T-helper 17 cell (primary cell): ENCODE measurements around the gene USP17L12. TPM values are rescaled to one million over a fixed set of nuclear protein-coding genes. Genes with fewer than 3 reads are reported as not detected.
"Not testable (repeated sequence)": the region's sequence is repeated elsewhere in the genome, so short reads cannot be mapped to it uniquely, and the experiment has no call there.

Experiments used
- ATAC-seq: fragments of 150-1000 bp; cut with Tn5 transposase; 2 replicates; pipeline ENCODE4 v1.10.0; 2021; ENCODE audit warnings: mild to moderate bottlenecking, moderate library complexity
- DNase-seq, 3 donors: peaks; one replicate each; pipeline versions ENCODE4 v3.0.0 to v3.0.0-alpha.2; 2020 to 2021
- H3K9me3 ChIP-seq: one replicate; pipeline ENCODE4 v1.7.0; 2013; ENCODE audit warnings: low read length, mild to moderate bottlenecking; ENCODE audit not compliant: control insufficient read depth, poor library complexity, severe bottlenecking
- H3K27ac Mint-ChIP-seq: one replicate; pipeline ENCODE4 v1.8.0; 2022; ENCODE audit warnings: mild to moderate bottlenecking, moderate library complexity, mixed read lengths
- H3K27me3 Mint-ChIP-seq: one replicate; pipeline ENCODE4 v1.8.0; 2022; ENCODE audit warnings: mixed read lengths
- H3K36me3 Mint-ChIP-seq: one replicate; pipeline ENCODE4 v1.8.0; 2022; ENCODE audit warnings: low read depth, mixed read lengths
- H3K4me1 Mint-ChIP-seq: one replicate; pipeline ENCODE4 v1.8.0; 2022; ENCODE audit warnings: mild to moderate bottlenecking, mixed read lengths
- H3K4me3 Mint-ChIP-seq: one replicate; pipeline ENCODE4 v1.8.0; 2022; ENCODE audit warnings: mild to moderate bottlenecking, moderate library complexity, mixed read lengths
- total RNA-seq, 4 donors: library from RNA in 2 of 4; stranded (reverse) in 2 of 4; gene quantifications; one replicate each; pipeline ENCODE4 v1.2.3 and lab custom pipeline; 2022 to 2026

USP17L12 gene, protein sequence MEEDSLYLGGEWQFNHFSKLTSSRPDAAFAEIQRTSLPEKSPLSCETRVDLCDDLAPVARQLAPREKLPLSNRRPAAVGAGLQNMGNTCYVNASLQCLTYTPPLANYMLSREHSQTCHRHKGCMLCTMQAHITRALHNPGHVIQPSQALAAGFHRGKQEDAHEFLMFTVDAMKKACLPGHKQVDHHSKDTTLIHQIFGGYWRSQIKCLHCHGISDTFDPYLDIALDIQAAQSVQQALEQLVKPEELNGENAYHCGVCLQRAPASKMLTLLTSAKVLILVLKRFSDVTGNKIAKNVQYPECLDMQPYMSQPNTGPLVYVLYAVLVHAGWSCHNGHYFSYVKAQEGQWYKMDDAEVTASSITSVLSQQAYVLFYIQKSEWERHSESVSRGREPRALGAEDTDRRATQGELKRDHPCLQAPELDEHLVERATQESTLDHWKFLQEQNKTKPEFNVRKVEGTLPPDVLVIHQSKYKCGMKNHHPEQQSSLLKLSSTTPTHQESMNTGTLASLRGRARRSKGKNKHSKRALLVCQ
- not detected for total RNA-seq
- total RNA-seq (lab: John Stamatoyannopoulos, UW) = 0 reads per million in 2 donors

DNA sequence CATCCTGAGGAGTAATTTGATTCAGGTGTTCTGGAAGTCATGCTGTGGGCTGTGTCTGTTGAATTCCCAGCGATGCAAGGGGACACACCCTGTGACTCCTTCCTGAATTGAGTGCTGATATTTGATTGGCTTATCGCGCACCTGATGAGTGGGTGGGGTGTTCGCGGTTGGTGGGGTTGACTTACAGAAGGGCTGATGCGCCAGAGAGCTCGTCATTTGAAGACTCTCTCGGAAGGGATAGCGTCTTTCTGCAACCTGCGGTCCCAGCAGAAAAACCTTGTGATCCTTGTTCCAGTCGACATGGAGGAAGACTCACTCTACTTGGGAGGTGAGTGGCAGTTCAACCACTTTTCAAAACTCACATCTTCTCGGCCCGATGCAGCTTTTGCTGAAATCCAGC is at the start of gene USP17L12:
USP17L12 (plus strand) TSS at position 301 of the 400 bp plus-strand sequence; CDS start at position 301, 0 bp downstream.
- not testable (repeated sequence) for ATAC-seq, DNase-seq, H3K9me3 ChIP-seq, H3K36me3 Mint-ChIP-seq, H3K4me1 Mint-ChIP-seq, H3K27ac Mint-ChIP-seq, H3K27me3 Mint-ChIP-seq, H3K4me3 Mint-ChIP-seq

DNA sequence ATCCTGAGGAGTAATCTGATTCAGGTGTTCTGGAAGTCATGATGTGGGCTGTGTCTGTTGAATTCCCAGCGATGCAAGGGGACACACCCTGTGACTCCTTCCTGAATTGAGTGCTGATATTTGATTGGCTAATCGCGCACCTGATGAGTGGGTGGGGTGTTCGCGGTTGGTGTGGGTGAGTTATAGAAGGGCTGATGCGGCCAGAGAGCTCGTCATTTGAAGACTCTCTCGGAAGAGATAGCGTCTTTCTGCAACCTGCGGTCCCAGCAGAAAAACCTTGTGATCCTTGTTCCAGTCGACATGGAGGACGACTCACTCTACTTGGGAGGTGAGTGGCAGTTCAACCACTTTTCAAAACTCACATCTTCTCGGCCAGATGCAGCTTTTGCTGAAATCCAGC is 9.6 kb upstream of the USP17L12 start, which contains the start of gene USP17L10:
USP17L10 (plus strand) TSS at position 301 of the 400 bp plus-strand sequence; CDS start at position 301, 0 bp downstream.
- H3K27ac Mint-ChIP-seq, H3K9me3 ChIP-seq, DNase-seq, H3K4me3 Mint-ChIP-seq, ATAC-seq, H3K4me1 Mint-ChIP-seq, H3K27me3 Mint-ChIP-seq, H3K36me3 Mint-ChIP-seq: not testable (repeated sequence)

DNA sequence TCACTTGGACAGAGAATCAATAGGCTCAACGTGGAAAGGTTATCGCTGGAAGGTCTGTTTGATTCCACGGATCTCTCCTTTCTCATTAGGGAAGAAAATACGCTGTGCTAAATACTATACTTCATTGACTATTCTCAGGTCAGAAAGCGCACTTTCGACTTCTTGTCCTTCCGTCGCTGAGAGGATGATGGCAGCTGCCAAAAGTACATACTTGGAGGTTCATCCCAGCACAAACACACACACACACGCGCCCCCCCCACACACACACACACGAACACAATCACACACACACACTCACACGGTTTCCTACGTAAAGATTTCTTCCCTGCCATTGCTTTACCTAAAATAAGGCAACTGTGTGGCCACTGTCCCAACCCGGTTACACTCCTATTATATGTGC is 5.3 kb upstream of the USP17L12 start:
- ATAC-seq, H3K27ac Mint-ChIP-seq, H3K27me3 Mint-ChIP-seq, H3K4me3 Mint-ChIP-seq, H3K4me1 Mint-ChIP-seq, H3K36me3 Mint-ChIP-seq, H3K9me3 ChIP-seq: not testable (repeated sequence)
- DNase-seq = peak in 1 of 3 donors; percentile 3

DNA sequence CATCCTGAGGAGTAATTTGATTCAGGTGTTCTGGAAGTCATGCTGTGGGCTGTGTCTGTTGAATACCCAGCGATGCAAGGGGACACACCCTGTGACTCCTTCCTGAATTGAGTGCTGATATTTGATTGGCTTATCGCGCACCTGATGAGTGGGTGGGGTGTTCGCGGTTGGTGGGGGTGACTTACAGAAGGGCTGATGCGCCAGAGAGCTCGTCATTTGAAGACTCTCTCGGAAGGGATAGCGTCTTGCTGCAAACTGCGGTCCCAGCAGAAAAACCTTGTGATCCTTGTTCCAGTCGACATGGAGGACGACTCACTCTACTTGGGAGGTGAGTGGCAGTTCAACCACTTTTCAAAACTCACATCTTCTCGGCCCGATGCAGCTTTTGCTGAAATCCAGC is 4.8 kb upstream of the USP17L12 start, which contains the start of gene USP17L11:
USP17L11 (plus strand) TSS at position 301 of the 400 bp plus-strand sequence; CDS start at position 301, 0 bp downstream.
- not testable (repeated sequence) for H3K9me3 ChIP-seq, DNase-seq, H3K36me3 Mint-ChIP-seq, H3K27me3 Mint-ChIP-seq, H3K4me3 Mint-ChIP-seq, ATAC-seq, H3K4me1 Mint-ChIP-seq, H3K27ac Mint-ChIP-seq

DNA sequence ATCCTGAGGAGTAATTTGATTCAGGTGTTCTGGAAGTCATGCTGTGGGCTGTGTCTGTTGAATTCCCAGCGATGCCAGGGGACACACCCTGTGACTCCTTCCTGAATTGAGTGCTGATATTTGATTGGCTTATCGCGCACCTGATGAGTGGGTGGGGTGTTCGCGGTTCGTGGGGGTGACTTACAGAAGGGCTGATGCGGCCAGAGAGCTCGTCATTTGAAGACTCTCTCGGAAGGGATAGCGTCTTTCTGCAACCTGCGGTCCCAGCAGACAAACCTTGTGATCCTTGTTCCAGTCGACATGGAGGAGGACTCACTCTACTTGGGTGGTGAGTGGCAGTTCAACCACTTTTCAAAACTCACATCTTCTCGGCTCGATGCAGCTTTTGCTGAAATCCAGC is 4.6 kb downstream of the USP17L12 start, which contains the start of gene USP17L13:
USP17L13 (plus strand) TSS at position 301 of the 400 bp plus-strand sequence; CDS start at position 301, 0 bp downstream.
- not testable (repeated sequence) for H3K36me3 Mint-ChIP-seq, H3K27ac Mint-ChIP-seq, H3K27me3 Mint-ChIP-seq, DNase-seq, H3K4me3 Mint-ChIP-seq, H3K9me3 ChIP-seq, ATAC-seq, H3K4me1 Mint-ChIP-seq

DNA sequence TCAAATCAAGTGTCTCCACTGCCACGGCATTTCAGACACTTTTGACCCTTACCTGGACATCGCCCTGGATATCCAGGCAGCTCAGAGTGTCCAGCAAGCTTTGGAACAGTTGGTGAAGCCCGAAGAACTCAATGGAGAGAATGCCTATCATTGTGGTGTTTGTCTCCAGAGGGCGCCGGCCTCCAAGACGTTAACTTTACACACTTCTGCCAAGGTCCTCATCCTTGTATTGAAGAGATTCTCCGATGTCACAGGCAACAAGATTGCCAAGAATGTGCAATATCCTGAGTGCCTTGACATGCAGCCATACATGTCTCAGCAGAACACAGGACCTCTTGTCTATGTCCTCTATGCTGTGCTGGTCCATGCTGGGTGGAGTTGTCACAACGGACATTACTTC is 10.3 kb downstream of the USP17L12 start:
- not testable (repeated sequence) for ATAC-seq, H3K27ac Mint-ChIP-seq, H3K36me3 Mint-ChIP-seq, H3K27me3 Mint-ChIP-seq, H3K9me3 ChIP-seq, H3K4me1 Mint-ChIP-seq, H3K4me3 Mint-ChIP-seq
- peak in 1 of 3 donors; percentile 2 for DNase-seq

DNA sequence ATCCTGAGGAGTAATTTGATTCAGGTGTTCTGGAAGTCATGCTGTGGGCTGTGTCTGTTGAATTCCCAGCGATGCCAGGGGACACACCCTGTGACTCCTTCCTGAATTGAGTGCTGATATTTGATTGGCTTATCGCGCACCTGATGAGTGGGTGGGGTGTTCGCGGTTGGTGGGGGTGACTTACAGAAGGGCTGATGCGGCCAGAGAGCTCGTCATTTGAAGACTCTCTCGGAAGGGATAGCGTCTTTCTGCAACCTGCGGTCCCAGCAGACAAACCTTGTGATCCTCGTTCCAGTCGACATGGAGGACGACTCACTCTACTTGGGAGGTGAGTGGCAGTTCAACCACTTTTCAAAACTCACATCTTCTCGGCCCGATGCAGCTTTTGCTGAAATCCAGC is 14.1 kb downstream of the USP17L12 start, which contains the start of gene USP17L15:
USP17L15 (plus strand) TSS at position 301 of the 400 bp plus-strand sequence; CDS start at position 301, 0 bp downstream.
- not testable (repeated sequence) for H3K27me3 Mint-ChIP-seq, DNase-seq, H3K27ac Mint-ChIP-seq, H3K4me1 Mint-ChIP-seq, H3K9me3 ChIP-seq, ATAC-seq, H3K36me3 Mint-ChIP-seq, H3K4me3 Mint-ChIP-seq

DNA sequence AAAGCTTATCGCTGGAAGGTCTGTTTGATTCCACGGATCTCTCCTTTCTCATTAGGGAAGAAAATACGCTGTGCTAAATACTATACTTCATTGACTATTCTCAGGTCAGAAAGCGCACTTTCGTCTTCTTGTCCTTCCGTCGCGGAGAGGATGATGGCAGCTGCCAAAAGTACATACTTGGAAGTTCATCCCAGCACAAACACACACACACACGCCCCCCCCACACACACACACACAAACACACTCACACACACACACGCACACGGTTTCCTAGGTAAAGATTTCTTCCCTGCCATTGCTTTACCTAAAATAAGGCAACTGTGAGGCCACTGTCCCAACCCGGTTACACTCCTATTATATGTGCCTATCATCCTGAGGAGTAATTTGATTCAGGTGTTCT is 18.5 kb downstream of the USP17L12 start:
- not testable (repeated sequence) for H3K27ac Mint-ChIP-seq, H3K9me3 ChIP-seq, H3K36me3 Mint-ChIP-seq, ATAC-seq, DNase-seq, H3K27me3 Mint-ChIP-seq, H3K4me1 Mint-ChIP-seq, H3K4me3 Mint-ChIP-seq

DNA sequence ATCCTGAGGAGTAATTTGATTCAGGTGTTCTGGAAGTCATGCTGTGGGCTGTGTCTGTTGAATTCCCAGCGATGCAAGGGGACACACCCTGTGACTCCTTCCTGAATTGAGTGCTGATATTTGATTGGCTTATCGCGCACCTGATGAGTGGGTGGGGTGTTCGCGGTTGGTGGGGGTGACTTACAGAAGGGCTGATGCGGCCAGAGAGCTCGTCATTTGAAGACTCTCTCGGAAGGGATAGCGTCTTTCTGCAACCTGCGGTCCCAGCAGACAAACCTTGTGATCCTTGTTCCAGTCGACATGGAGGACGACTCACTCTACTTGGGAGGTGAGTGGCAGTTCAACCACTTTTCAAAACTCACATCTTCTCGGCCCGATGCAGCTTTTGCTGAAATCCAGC is 23.6 kb downstream of the USP17L12 start, which contains the start of gene USP17L17:
USP17L17 (plus strand) TSS at position 301 of the 400 bp plus-strand sequence; CDS start at position 301, 0 bp downstream.
- not testable (repeated sequence) for H3K27ac Mint-ChIP-seq, DNase-seq, H3K4me1 Mint-ChIP-seq, H3K9me3 ChIP-seq, H3K36me3 Mint-ChIP-seq, H3K4me3 Mint-ChIP-seq, ATAC-seq, H3K27me3 Mint-ChIP-seq

DNA sequence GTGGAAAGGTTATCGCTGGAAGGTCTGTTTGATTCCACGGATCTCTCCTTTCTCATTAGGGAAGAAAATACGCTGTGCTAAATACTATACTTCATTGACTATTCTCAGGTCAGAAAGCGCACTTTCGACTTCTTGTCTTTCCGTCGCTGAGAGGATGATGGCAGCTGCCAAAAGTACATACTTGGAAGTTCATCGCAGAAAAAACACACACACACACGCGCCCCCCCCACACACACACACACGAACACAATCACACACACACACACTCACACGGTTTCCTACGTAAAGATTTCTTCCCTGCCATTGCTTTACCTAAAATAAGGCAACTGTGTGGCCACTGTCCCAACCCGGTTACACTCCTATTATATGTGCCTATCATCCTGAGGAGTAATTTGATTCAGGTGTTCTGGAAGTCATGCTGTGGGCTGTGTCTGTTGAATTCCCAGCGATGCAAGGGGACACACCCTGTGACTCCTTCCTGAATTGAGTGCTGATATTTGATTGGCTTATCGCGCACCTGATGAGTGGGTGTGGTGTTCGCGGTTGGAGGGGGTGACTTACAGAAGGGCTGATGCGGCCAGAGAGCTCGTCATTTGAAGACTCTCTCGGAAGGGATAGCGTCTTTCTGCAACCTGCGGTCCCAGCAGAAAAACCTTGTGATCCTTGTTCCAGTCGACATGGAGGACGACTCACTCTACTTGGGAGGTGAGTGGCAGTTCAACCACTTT is 28.2 kb downstream of the USP17L12 start, which contains the start of gene USP17L18:
USP17L18 (plus strand) TSS at position 678 of the 728 bp plus-strand sequence; CDS start at position 678, 0 bp downstream.
- not testable (repeated sequence) for ATAC-seq, H3K4me1 Mint-ChIP-seq, H3K4me3 Mint-ChIP-seq, H3K9me3 ChIP-seq, H3K27ac Mint-ChIP-seq, H3K36me3 Mint-ChIP-seq, H3K27me3 Mint-ChIP-seq
- peak in 1 of 3 donors; percentile 3 for DNase-seq

DNA sequence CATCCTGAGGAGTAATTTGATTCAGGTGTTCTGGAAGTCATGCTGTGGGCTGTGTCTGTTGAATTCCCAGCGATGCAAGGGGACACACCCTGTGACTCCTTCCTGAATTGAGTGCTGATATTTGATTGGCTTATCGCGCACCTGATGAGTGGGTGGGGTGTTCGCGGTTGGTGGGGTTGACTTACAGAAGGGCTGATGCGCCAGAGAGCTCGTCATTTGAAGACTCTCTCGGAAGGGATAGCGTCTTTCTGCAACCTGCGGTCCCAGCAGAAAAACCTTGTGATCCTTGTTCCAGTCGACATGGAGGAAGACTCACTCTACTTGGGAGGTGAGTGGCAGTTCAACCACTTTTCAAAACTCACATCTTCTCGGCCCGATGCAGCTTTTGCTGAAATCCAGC is 33.1 kb downstream of the USP17L12 start, which contains the start of gene USP17L19:
USP17L19 (plus strand) TSS at position 301 of the 400 bp plus-strand sequence; CDS start at position 301, 0 bp downstream.
- ATAC-seq, H3K27ac Mint-ChIP-seq, H3K36me3 Mint-ChIP-seq, H3K27me3 Mint-ChIP-seq, H3K9me3 ChIP-seq, H3K4me3 Mint-ChIP-seq, H3K4me1 Mint-ChIP-seq, DNase-seq: not testable (repeated sequence)

DNA sequence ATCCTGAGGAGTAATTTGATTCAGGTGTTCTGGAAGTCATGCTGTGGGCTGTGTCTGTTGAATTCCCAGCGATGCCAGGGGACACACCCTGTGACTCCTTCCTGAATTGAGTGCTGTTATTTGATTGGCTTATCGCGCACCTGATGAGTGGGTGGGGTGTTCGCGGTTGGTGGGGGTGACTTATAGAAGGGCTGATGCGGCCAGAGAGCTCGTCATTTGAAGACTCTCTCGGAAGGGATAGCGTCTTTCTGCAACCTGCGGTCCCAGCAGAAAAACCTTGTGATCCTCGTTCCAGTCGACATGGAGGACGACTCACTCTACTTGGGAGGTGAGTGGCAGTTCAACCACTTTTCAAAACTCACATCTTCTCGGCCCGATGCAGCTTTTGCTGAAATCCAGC is 37.9 kb downstream of the USP17L12 start, which contains the start of gene USP17L20:
USP17L20 (plus strand) TSS at position 301 of the 400 bp plus-strand sequence; CDS start at position 301, 0 bp downstream.
- H3K4me3 Mint-ChIP-seq, H3K27ac Mint-ChIP-seq, H3K36me3 Mint-ChIP-seq, H3K27me3 Mint-ChIP-seq, ATAC-seq, DNase-seq, H3K4me1 Mint-ChIP-seq, H3K9me3 ChIP-seq: not testable (repeated sequence)
